Neutrophil (primary cell): ENCODE measurements around the gene PRPF19.
"Not testable (repeated sequence)": the region's sequence is repeated elsewhere in the genome, so short reads cannot be mapped to it uniquely, and the experiment has no call there.

Source experiments
- H3K27ac ChIP-seq: fragments of 200-600 bp; sonication (generic); 2 replicates; pipeline ENCODE4 v1.5.1; 2016; ENCODE audit warnings: mild to moderate bottlenecking, moderate library complexity
- H3K27me3 ChIP-seq: fragments of 200-600 bp; sonication (generic); 2 replicates; pipeline ENCODE4 v1.6.0; 2016; ENCODE audit warnings: mild to moderate bottlenecking
- H3K36me3 ChIP-seq: fragments of 200-600 bp; sonication (generic); 2 replicates; pipeline ENCODE4 v1.5.1; 2017
- H3K4me1 ChIP-seq, 2 experiments: fragments of 200-600 bp in 1 of 2; sonication (generic) in 1 of 2; 1 replicate in 1 of 2; 2 replicates in 1 of 2; pipeline versions ENCODE4 v1.5.1 to v1.6.1; 2013 to 2016; ENCODE audit warnings: low read depth in 1 of 2, low read length in 1 of 2, mild to moderate bottlenecking in 1 of 2, moderate library complexity in 1 of 2; ENCODE audit not compliant: control insufficient read depth in 1 of 2, insufficient read depth in 1 of 2
- H3K4me3 ChIP-seq, 2 experiments: fragments of 200-600 bp in 1 of 2; sonication (generic) in 1 of 2; 1 replicate in 1 of 2; 2 replicates in 1 of 2; pipeline ENCODE4 v1.5.1; 2013 to 2016; ENCODE audit warnings: low read depth in 1 of 2, low read length in 1 of 2, mild to moderate bottlenecking in 1 of 2, moderate library complexity in 1 of 2
- H3K9me3 ChIP-seq: fragments of 200-600 bp; sonication (generic); 2 replicates; pipeline ENCODE4 v1.5.1; 2016
- TF ChIP-seq, protein P1 (sequence below): fragments of 200-600 bp; sonication (generic); IDR thresholded peaks from 2 replicates; pipeline ENCODE4 v1.5.1; 2016; ENCODE audit warnings: antibody characterized with exemption

Gene PRPF19

DNA sequence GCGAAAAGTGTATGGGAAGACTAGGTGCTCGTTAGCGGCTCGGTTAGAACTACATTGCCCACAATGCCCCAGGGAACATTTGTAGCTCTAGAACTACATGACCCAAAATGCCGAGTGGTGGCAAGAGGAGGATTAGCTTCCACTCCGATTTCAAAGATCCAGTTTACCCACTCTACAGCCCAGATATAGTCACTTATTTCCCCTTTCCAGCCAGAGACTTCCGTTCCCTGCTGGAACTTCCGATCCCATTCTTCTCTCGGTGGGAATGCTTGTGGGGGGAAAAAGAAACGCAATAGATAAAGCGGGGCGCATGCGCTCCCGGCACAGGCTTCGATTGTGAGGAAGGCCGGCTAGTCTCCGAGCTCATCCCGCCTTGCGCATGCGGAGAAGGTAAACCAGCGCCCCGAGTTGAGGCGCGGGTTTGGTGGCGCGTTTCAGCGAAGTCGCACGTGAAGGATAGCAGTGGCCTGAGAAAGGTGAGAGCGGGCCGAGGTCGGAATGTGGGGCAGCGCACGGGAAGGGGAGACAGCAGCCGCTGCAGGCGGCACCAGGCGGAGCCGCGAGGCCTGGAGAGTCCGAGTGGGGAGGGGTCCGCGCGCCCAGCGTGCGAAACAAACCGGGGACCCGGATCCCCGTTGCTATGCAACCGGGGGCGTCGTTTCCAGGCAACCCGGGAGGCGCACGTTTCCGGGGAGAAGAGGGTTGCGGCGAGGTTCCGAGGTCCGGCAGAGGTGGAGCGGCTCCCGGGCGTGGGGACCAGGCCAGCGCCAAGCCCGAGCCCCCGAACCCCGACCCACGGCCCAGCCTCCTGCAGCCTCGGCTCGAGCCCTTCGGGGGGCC, 7.6 kb upstream of the PRPF19 start, which contains the start of gene TMEM109:
TMEM109 (plus strand) TSS at position 366 of the 840 bp plus-strand sequence. CDS start 5,536 bp downstream, outside the sequence.
- no peaks in the 10 kb centered on the region for H3K36me3 ChIP-seq
- H3K27me3 ChIP-seq: peaks cover 30% of the 10 kb centered on the region
- TF ChIP-seq, protein P1, sequence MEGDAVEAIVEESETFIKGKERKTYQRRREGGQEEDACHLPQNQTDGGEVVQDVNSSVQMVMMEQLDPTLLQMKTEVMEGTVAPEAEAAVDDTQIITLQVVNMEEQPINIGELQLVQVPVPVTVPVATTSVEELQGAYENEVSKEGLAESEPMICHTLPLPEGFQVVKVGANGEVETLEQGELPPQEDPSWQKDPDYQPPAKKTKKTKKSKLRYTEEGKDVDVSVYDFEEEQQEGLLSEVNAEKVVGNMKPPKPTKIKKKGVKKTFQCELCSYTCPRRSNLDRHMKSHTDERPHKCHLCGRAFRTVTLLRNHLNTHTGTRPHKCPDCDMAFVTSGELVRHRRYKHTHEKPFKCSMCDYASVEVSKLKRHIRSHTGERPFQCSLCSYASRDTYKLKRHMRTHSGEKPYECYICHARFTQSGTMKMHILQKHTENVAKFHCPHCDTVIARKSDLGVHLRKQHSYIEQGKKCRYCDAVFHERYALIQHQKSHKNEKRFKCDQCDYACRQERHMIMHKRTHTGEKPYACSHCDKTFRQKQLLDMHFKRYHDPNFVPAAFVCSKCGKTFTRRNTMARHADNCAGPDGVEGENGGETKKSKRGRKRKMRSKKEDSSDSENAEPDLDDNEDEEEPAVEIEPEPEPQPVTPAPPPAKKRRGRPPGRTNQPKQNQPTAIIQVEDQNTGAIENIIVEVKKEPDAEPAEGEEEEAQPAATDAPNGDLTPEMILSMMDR: peak; percentile 14
- H3K9me3 ChIP-seq: no peaks in the 10 kb centered on the region
- H3K27ac ChIP-seq: peak within 1 kb of the TSS; percentile 73
- peaks cover 25 to 28% of the 10 kb centered on the region in 2 experiments for H3K4me1 ChIP-seq
- peak within 1 kb of the TSS; percentile 85 to 93 for H3K4me3 ChIP-seq

DNA sequence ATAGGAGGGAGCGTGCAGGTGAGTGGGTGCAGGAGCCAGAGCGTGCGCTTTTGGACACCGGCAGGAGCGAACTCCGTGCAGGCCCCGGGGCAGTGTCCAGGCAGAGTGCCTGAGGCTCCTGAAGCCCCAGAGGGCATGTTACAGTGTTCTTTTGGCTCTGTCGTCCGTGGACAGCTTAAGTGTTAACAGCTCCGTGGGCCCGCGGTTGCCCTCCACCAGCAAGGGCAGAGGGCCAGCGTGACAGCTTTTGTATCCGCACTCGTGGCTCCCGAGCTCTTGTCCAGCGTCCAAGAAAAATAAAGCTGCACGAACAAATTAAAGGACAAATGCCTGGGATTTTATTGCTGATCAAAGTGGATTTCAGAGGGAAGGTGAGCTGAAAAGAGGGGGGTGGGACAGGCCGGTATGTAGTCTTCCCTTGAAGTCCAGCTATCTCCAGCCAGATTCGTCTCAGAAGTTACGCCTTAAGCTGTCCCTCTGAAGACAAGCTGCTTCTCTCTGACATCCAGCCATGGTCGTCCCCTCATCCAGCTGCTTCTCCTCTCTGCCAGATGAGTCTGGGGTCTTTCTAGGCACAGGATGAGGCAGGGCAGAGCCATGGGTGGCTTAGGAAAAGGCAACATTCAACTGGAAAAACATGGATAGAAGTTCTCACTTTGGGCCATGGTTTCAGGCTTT, 6.6 kb upstream of the PRPF19 start:
- Histone ChIP-seq H3K9me3 (no peaks in the 10 kb centered on the region), H3K27me3 (peaks cover 30% of the 10 kb centered on the region), H3K27ac (peak overlapping the region; percentile 73), H3K4me1 (peaks cover 25 to 28% of the 10 kb centered on the region in 2 experiments), H3K36me3 (no peaks in the 10 kb centered on the region), H3K4me3 (peak overlapping the region; percentile 85 to 93)
- TF ChIP-seq, protein P1: no peak

DNA sequence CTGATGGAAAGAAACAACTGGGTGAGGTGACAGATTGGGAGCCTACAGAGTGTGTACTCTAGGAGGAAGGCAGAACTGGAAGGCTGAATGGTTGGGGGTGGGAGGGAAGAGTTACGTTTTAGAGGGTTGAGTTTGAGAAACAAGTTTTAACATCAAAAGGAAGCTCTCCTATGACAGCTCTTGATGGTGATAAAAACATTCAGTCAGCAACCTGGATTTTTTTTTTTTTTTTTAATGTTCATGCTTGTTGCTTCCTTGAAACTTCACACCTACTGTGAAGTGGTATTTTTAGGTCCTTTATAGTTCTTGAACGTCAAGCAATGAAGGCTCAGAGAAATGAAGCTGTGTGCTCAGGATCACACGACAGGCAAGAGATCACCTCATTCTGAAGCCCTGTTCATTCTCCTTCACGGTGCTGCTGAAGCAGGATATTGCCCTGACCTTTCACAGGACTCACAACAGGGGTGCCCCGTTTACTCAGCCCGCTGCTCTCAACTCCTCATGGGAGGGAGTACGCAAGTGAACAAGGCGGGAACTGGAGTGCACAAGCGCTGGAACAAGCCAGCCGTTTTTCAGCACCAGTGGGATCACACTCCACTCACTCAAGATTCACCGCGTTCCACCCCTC, 6.0 kb upstream of the PRPF19 start:
- H3K4me1 ChIP-seq: peaks cover 25 to 28% of the 10 kb centered on the region in 2 experiments
- no peak overlapping the region for H3K27ac ChIP-seq
- no peaks in the 10 kb centered on the region for H3K9me3 ChIP-seq
- H3K4me3 ChIP-seq: no peak overlapping the region
- no peaks in the 10 kb centered on the region for H3K36me3 ChIP-seq
- H3K27me3 ChIP-seq: peaks cover 30% of the 10 kb centered on the region
- TF ChIP-seq, protein P1: no peak

DNA sequence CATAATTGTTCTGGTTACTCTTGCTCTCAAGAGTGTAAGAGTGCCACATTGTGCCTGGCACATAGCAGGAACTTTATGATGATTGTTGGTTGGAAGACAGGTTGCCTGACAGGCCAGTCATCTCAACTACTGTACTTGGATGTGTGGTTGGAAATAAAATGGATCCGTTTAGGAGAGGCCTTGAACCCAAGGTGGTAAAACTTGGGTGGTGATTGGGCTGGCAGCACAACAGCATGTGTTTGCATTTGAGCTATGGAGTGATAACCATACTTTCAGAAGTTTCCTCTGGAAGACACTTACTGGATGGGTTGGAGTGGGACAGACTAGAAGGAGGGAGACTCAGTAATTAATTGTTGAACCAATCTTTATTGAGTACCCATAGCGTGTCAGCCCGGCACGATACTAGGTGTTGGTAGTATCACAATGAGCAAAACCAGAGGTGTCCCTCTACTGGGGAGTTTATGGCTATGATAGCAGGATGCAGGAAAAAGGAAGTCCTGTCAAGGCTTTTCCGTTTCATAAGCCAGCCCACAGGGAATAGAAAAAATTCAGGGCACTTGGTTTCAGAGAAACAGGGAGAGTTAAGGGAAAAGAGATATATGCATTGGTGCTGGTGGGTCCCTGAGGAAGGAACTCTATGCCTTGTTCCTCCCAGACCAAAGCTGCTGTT, 4.5 kb upstream of the PRPF19 start:
- Histone ChIP-seq H3K4me1 (peaks cover 34 to 37% of the 10 kb centered on the region in 2 experiments), H3K9me3 (no peaks in the 10 kb centered on the region), H3K4me3 (no peak overlapping the region), H3K27ac (no peak overlapping the region), H3K36me3 (no peaks in the 10 kb centered on the region), H3K27me3 (peaks cover 15% of the 10 kb centered on the region)
- TF ChIP-seq, protein P1: no peak

DNA sequence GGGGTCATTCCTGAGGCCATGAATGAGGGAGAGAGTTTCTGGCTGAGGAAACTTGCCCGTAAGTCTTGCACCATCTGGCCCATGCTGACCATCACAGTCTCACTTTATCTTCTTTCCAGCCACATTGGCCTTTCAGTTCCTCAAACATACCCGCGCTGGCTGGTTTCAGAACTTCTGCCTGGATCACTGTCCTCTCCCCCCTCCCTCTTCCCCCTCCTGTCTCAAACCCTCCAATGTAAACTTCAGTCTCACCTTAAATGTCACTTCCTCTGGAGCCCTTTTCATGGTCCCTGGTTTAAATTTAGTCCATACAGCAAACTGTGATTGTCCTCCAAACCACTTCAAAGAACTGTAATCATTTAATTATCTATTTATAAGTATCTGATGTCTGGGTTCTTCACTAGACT, 3.9 kb upstream of the PRPF19 start:
- peaks cover 34 to 37% of the 10 kb centered on the region in 2 experiments for H3K4me1 ChIP-seq

DNA sequence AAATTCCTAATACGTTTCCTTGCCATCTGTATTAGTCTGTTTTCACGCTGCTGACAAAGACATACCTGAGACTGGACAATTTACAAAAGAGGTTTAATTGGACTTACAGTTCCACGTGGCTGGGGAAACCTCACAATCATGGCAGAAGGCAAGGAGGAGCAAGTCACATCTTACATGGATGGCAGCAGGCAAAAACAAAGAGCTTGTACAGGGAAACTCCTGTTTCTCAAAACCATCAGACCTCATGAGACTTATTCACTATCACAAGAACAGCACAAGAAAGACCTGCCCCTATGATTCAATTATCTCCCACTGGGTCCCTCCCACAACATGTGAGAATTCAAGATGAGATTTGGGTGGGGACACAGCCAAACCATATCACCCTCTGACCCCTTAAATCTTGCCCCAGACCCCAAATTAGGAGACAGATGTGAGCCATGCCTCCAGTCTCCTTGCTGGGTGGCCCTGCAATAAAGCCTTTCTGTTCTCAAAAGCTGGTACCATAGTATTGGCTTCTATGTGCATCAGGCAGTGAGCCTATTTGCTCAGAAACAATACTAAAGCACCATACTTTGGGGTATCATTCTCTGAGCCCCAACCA, 3.4 kb upstream of the PRPF19 start:
- not testable (repeated sequence) for H3K27ac ChIP-seq, H3K4me3 ChIP-seq, H3K27me3 ChIP-seq, H3K36me3 ChIP-seq, H3K9me3 ChIP-seq
- H3K4me1 ChIP-seq: peaks cover 34 to 36% of the 10 kb centered on the region in 2 experiments

More for the DNA sequence above, 3.9 kb upstream of the PRPF19 start:
- H3K27ac ChIP-seq: no peak overlapping the region
- no peak overlapping the region for H3K4me3 ChIP-seq
- TF ChIP-seq, protein P1: no peak
- H3K27me3 ChIP-seq: peaks cover 9% of the 10 kb centered on the region
- no peaks in the 10 kb centered on the region for H3K9me3 ChIP-seq
- H3K36me3 ChIP-seq: no peaks in the 10 kb centered on the region
